ENCODE data around the gene TTLL12. TPM values are rescaled to one million over a fixed set of nuclear protein-coding genes. Genes with fewer than 3 reads are reported as not detected.

The TTLL12 gene
- total RNA-seq, 1 experiment from 2014 or later: 46.4 TPM

GRCh38 chr22:43210631-43211515 lies 23.9 kb upstream of the TTLL12 start:
- Mint-ChIP-seq H3K4me3 (ENCODE audit: unreplicated experiment) (no peak overlapping the region), H3K4me1 (ENCODE audit: low read depth, unreplicated experiment) (no peaks in the 10 kb centered on the region), H3K27me3 (ENCODE audit: insufficient read depth, unreplicated experiment) (no peaks in the 10 kb centered on the region), H3K9me3 (ENCODE audit: unreplicated experiment) (no peaks in the 10 kb centered on the region), H3K27ac (ENCODE audit: unreplicated experiment) (no peak overlapping the region), H3K36me3 (ENCODE audit: insufficient read depth, unreplicated experiment) (no peaks in the 10 kb centered on the region)
- intact Hi-C loops (cut with micrococcal nuclease; ENCODE audit: unreplicated experiment): no loop called here
- TF ChIP-seq, protein P1, sequence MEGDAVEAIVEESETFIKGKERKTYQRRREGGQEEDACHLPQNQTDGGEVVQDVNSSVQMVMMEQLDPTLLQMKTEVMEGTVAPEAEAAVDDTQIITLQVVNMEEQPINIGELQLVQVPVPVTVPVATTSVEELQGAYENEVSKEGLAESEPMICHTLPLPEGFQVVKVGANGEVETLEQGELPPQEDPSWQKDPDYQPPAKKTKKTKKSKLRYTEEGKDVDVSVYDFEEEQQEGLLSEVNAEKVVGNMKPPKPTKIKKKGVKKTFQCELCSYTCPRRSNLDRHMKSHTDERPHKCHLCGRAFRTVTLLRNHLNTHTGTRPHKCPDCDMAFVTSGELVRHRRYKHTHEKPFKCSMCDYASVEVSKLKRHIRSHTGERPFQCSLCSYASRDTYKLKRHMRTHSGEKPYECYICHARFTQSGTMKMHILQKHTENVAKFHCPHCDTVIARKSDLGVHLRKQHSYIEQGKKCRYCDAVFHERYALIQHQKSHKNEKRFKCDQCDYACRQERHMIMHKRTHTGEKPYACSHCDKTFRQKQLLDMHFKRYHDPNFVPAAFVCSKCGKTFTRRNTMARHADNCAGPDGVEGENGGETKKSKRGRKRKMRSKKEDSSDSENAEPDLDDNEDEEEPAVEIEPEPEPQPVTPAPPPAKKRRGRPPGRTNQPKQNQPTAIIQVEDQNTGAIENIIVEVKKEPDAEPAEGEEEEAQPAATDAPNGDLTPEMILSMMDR (IDR thresholded peaks at IDR 0.05; ENCODE audit: insufficient read depth in 1 of 2, low read depth in 1 of 2, low read length in 1 of 2, severe bottlenecking in 1 of 2, unreplicated experiment in 1 of 2): no peak
- no peak for DNase-seq
- no peak overlapping the region for H3K4me3 ChIP-seq (ENCODE audit: low read depth, low read length)
- POLR2A ChIA-PET: no interaction called here
- H3K9me3 ChIP-seq: no peaks in the 10 kb centered on the region
- H3K4me1 ChIP-seq: no peaks in the 10 kb centered on the region
- CTCF ChIA-PET: no interaction called here
- no peaks in the 10 kb centered on the region for H3K36me3 ChIP-seq (ENCODE audit: control insufficient read depth, insufficient read depth, low read length)
- no TSS peak for BruUV-seq (replicated peaks)
- H3K27me3 ChIP-seq (replicated peaks; ENCODE audit: control insufficient read depth, insufficient read depth, low read length): no peaks in the 10 kb centered on the region; the same call in 1 of the 2 replicates

GRCh38 chr22:43209971-43210370 lies 23.0 kb upstream of the TTLL12 start:
- Histone ChIP-seq H3K27me3 (replicated peaks; ENCODE audit: control insufficient read depth, insufficient read depth, low read length) (no peaks in the 10 kb centered on the region; the same call in 1 of the 2 replicates), H3K4me1 (no peaks in the 10 kb centered on the region), H3K4me3 (ENCODE audit: low read depth, low read length) (no peak overlapping the region), H3K9me3 (no peaks in the 10 kb centered on the region), H3K36me3 (ENCODE audit: control insufficient read depth, insufficient read depth, low read length) (no peaks in the 10 kb centered on the region)
- Mint-ChIP-seq H3K36me3 (ENCODE audit: insufficient read depth, unreplicated experiment) (no peaks in the 10 kb centered on the region), H3K27ac (ENCODE audit: unreplicated experiment) (no peak overlapping the region), H3K27me3 (ENCODE audit: insufficient read depth, unreplicated experiment) (no peaks in the 10 kb centered on the region), H3K4me1 (ENCODE audit: low read depth, unreplicated experiment) (no peaks in the 10 kb centered on the region), H3K9me3 (ENCODE audit: unreplicated experiment) (no peaks in the 10 kb centered on the region), H3K4me3 (ENCODE audit: unreplicated experiment) (no peak overlapping the region)
- CTCF ChIA-PET: no interaction called here
- DNase-seq: no peak
- intact Hi-C loops (cut with micrococcal nuclease; ENCODE audit: unreplicated experiment): no loop called here
- no TSS peak for BruUV-seq (replicated peaks)
- POLR2A ChIA-PET: no interaction called here
- TF ChIP-seq, protein P1 (IDR thresholded peaks at IDR 0.05; ENCODE audit: insufficient read depth in 1 of 2, low read depth in 1 of 2, low read length in 1 of 2, severe bottlenecking in 1 of 2, unreplicated experiment in 1 of 2): no peak

DNA sequence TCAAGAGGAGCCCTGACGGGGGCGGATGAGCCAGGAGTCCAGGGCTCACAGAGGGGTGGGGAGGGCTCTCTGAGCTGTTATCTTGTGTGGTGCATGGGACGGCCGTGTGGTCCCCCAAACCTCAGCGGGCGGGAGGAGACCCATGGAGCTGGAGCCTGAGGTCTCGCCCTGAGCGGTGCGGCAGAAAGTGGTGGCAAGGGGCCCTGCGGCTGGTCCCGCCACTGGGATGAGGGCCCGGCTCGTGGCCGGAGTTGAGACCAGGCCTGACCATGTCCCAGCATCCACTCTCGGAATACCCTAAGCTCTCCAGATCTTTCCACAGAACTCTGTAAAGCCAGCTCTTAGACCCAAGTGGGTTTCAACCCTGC lies 22.6 kb upstream of the TTLL12 start:
- ChIA-PET POLR2A (no interaction called here), CTCF (no interaction called here)
- no TSS peak for BruUV-seq (replicated peaks)
- H3K4me1 ChIP-seq: no peaks in the 10 kb centered on the region
- intact Hi-C loops (cut with micrococcal nuclease; ENCODE audit: unreplicated experiment): no loop called here
- H3K36me3 Mint-ChIP-seq (ENCODE audit: insufficient read depth, unreplicated experiment): no peaks in the 10 kb centered on the region
- no peaks in the 10 kb centered on the region for H3K4me1 Mint-ChIP-seq (ENCODE audit: low read depth, unreplicated experiment)
- H3K27ac Mint-ChIP-seq (ENCODE audit: unreplicated experiment): no peak overlapping the region
- TF ChIP-seq, protein P1 (IDR thresholded peaks at IDR 0.05; ENCODE audit: insufficient read depth in 1 of 2, low read depth in 1 of 2, low read length in 1 of 2, severe bottlenecking in 1 of 2, unreplicated experiment in 1 of 2): no peak
- H3K27me3 ChIP-seq (replicated peaks; ENCODE audit: control insufficient read depth, insufficient read depth, low read length): no peaks in the 10 kb centered on the region; the same call in 1 of the 2 replicates
- H3K27me3 Mint-ChIP-seq (ENCODE audit: insufficient read depth, unreplicated experiment): no peaks in the 10 kb centered on the region
- no peaks in the 10 kb centered on the region for H3K36me3 ChIP-seq (ENCODE audit: control insufficient read depth, insufficient read depth, low read length)
- no peak overlapping the region for H3K4me3 ChIP-seq (ENCODE audit: low read depth, low read length)
- H3K9me3 Mint-ChIP-seq (ENCODE audit: unreplicated experiment): no peaks in the 10 kb centered on the region
- DNase-seq: no peak
- H3K9me3 ChIP-seq: no peaks in the 10 kb centered on the region
- H3K4me3 Mint-ChIP-seq (ENCODE audit: unreplicated experiment): no peak overlapping the region
